Stimulated activated CD4-positive, alpha-beta T cell treated with anti-CD3 and anti-CD28 coated beads, Interleukin-4, amount 100 ng/mL, for 24 hours (primary cell): ENCODE results near the gene RCOR1.
A peak's percentile ranks its signal among the peaks of the same experiment; 100 is the strongest.
"Not testable (repeated sequence)": the region's sequence is repeated elsewhere in the genome, so short reads cannot be mapped to it uniquely, and the experiment has no call there.

Experiments used
- DNase-seq: peaks from one replicate; pipeline ENCODE4 v3.0.0-alpha.2; 2020

The RCOR1 gene

DNA sequence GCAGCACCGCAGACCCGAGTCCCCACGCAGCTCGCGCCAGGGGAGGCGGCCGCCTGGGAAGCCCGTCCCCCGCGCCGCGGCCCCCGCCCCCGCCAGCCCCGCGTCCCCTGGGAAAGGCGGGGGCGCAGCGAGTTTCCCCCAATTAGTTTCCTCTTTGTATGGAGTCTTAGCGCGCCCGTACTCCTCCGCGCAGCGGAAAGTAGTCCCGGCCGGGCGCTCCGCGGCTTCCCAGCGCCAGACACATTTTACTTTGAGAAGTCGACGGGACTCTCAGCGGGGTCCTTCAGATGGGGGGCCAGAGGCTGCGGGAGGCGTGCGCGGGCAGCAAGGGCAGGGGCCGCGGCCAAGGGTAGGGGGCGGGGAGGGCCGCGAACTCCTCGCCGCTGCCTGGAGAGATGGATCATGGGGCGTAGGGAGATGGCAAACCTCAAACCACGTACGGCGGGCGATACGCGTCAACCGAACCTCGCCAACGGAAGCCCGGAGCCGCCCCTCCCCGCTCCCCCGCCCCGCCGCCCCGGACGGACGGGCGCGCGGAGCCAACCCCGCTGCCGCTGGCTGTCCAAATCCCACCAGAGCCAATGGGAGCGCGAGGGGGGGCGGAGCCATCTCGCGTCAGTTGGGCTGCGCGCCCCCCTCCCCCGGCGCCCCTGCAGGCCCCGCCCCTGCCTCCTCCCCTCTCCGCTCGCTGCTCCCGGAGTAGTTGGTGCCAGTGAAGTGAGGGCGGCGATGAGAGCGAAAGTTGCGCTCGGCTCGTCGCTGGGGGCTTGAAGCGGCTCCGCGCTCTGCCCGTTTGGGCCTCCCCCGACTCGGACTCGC, at the start of gene RCOR1:
RCOR1 (plus strand) TSS at position 706 of the 819 bp plus-strand sequence. CDS start 238 bp downstream, outside the sequence.
- peak; percentile 97 for DNase-seq

DNA sequence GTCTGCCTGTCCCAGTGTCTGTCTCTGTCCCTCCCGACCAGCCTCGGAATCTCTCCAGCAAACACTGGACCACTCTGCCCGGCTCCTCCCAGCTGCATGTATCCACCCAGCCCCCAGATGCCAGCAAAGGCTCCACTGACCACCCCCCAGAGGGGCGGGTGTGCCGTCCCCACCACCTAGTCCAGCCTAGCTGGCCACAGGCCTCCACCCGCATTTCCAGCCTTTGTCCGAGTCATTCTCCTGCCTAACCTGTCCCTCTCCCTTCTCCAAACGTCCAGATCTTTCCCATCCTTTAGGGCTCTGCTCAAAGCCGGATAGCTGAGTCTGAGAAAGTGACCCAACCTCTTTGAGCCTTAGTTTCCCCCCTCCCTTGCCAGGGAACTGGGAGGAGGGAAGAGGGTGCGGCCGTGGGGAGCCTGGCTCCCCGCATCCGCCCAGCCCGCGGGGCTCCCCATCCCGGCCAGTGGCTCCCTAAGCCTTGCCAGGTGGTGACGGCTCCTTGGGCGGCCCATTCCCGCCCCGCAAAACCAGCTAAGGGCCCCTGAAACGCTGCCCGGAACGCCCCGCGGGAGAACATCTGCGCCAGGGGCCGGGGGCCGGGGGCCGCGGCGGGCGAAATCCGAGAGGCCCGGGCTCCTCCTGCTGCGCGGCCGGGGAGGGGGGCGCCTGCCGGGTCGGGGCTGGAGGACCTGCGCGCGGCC, 48.3 kb upstream of the RCOR1 start:
- DNase-seq: no peak

DNA sequence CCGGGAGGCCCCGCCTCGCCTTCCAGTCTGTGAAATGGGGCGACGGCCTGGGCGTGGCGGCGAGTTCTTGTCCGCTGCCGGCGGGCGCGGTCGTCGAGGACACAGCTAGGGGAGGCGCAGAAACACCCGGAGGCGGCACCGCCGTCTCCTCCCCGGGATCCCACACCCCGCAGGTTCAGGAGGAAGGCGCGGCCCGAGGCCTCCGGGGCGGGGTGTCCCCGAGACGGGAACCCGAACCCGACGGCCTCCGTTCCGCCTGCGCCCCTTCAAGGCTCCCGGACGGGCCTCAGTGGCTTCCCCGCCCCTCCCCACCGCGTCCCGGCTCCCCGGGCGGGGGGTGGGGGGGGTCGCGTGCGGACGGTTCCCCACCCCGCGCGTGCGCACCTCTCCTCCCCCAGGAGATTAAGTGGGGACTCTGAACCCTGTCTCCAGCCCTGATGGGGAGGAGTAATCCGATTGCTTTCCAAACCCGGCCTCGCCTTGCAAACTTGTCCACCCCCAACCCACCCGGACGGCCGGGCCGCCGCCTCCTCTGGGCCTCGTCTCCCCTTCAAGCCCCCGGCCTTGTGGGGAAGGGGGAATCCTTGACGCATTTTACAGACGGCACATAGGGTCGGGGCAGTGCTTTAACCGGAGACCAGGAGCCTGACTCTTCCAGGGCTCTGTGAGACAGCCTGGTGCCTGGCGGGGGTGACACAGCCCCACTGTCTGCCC, 47.5 kb upstream of the RCOR1 start:
- peak; percentile 14 for DNase-seq

- DNase-seq: no peak
Measured at GRCh38 chr14:102545461-102546265, 46.8 kb upstream of the RCOR1 start.

- DNase-seq: no peak
Measured at GRCh38 chr14:102548616-102549240, 43.7 kb upstream of the RCOR1 start.

DNA sequence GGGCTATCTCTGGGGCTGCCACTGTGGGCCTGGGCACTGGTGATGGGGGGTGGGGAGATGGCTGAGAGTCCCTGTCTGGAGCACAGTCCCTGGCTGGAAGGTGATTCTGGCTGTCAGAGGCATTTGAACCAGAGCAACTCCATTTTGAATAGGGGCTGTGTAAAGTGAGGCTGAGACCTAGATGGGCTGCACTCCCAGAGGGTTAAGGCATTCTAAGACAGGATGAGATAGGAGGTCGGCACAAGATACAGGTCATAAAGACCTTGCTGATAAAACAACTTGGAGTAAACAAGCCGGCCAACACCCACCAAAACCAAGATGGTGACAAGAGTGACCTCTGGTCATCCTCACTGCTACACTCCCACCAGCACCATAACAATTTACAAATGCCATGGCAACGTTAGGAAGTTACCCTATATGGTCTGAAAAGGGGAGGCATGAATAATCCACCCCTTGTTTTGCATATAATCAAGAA, 41.5 kb upstream of the RCOR1 start:
- DNase-seq: not testable (repeated sequence)

DNA sequence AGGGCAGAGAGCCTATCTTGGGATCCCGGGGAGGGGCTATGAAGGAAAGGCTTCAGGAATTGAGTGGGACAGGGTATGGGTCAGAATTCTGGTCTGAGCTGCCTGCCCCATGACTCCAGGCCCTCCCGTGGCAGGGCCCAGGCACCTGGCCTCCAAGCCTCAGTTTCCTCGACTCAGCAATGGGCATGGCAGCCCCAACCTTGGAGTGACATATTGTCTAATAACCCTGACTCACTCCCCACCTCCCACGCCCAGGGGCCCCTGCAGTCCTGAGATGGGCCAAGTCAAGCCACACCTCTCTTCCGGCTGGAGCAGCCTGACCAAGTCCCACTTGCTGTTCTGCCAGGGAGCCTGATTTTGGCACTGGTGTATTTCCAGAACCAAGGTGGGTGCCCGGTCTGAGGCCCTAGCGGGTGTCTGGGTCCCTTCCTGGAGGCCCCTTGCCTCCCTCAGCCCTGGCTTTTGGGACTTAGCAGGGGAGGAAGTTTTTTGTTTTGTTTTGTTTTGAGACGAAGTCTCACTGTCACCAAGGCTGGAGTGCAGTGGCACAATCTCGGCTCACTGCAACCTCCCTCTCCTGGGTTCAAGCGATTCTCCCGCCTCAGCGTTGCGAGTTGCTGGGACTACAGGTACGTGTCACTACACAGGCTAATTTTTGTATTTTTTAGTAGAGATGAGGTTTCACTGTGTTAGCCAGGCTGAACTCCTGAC, 40.3 kb upstream of the RCOR1 start:
- DNase-seq: peak; percentile 52

DNA sequence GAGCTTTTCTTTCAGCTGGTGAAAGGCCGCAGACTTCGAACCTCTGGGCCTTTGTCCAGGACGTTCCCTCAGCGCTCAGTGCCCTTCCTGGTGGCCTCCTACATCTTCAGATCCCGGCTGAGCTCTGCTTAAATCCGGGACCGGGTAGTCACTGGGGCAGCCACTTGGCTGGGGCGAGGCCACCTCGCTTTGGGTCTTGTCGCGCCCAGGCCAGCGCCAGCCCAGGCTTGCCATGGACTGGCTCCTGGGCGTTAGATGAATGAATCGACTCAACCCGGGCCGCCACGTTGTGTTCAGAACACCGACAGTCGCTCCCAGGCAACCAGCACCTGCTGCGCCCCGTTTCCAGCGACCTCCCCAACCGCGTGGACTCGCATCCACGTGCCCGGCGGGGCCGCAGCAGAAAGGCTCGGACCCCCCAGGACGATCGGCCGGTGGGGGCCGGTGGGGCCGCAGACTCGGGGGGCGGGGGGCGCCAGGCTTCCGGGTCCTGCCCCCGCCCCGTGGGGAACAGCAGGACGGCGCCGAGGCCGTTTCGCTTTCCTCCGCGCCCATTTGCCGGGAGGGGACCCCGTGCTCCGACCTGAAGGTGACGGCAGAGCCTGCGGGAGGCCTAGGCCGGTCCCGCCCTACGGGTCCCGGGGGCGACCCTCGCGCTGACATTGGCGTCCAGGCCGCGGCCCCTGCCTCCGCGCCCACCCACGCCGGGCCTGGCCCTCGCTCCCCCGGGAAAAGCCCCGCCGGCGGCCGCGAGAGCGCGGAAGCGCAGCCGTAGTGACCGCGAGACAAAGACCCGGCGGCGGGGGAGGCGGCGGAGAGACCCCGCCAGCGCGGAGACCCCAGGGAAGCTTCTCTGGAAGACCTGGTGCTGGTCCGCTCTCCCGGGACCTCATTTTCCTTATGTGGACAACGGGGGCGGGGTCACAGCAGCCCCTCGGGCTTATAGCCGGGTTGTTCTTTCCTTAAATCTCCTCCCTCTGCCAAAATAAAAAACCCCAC, 37.3 kb upstream of the RCOR1 start:
- DNase-seq: peak; percentile 56

- no peak for DNase-seq
Measured at GRCh38 chr14:102556098-102556677, 36.3 kb upstream of the RCOR1 start.

GRCh38 chr14:102557434-102558226, 34.8 kb upstream of the RCOR1 start:
- no peak for DNase-seq

- no peak for DNase-seq
Measured at GRCh38 chr14:102558556-102558955, 33.9 kb upstream of the RCOR1 start.

- DNase-seq: no peak
Measured at GRCh38 chr14:102560458-102561261, 31.8 kb upstream of the RCOR1 start.

- no peak for DNase-seq
Measured at GRCh38 chr14:102565331-102565887, 27.0 kb upstream of the RCOR1 start.

GRCh38 chr14:102565959-102566358, 26.5 kb upstream of the RCOR1 start:
- DNase-seq: no peak

DNA sequence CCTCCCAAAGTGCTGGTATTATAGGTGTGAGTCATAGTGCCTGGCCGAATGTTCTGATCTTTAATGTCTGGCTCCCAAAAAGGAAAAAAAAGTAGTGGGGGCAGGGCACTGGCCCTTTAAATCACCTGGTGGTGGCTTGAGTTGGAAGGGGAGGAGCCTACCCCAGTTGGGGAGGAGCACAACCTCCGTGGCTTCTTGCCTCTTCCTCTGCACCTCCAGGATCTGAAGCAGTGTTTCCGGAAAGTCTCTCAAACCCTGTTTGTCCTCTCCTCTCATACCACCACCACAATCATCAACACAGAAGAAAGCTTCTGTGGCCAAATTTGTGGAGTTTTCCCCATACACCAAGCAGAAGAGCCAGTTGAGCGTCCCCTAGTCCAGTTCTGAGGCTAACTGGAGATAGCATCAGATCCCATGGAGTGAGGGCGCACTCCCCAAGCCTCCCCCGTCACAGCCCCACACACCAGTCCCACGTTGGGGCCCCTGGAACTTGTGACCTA, 24.3 kb upstream of the RCOR1 start:
- peak; percentile 44 for DNase-seq

GRCh38 chr14:102570334-102570995, 22.0 kb upstream of the RCOR1 start:
- DNase-seq: no peak

DNA sequence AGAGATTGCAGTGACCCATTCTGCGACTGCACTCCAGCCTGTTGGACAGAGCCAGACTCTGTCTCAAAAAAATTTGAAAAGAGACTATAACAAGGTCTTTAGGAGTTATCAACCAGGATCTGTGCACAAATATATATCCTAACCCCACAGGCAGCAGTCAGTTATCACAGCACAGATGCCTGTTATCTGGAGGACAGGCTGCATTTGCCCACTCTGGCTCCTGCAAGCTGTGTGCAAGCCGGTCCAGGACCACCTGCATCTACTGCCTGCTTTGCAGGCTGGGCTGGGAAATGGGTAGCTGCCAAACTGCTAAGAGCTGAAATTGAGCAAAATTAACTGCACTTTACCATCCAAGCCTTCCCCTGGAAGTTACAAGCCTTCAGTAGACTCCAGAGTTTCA, 21.4 kb upstream of the RCOR1 start:
- DNase-seq: no peak
